Lower lobe of right lung (tissue), 2 donors: Measurements from ENCODE around the gene EBI3. TPM values are rescaled to one million over a fixed set of nuclear protein-coding genes. Genes with fewer than 3 reads are reported as not detected.

ENCODE experiments used
- ATAC-seq, 2 donors: fragments of 200-7000 bp; cut with Tn5 transposase; one replicate each; pipeline ENCODE4 v1.9.1; 2020 to 2022; ENCODE audit warnings: mild to moderate bottlenecking in 2 of 2, moderate library complexity in 2 of 2
- DNase-seq: peaks from one replicate; pipeline ENCODE4 v3.0.0-alpha.2; 2020
- H3K27ac ChIP-seq: fragments of 200-600 bp; one replicate; pipeline ENCODE4 v1.8.0; 2022
- H3K27me3 ChIP-seq: fragments of 200-600 bp; one replicate; pipeline ENCODE4 v1.8.0; 2022; ENCODE audit warnings: low read depth
- H3K36me3 ChIP-seq: fragments of 200-600 bp; one replicate; pipeline ENCODE4 v1.8.0; 2022; ENCODE audit warnings: mild to moderate bottlenecking
- H3K4me1 ChIP-seq: fragments of 200-600 bp; one replicate; pipeline ENCODE4 v1.8.0; 2022
- H3K4me3 ChIP-seq: fragments of 200-600 bp; one replicate; pipeline ENCODE4 v1.8.0; 2022; ENCODE audit warnings: mild to moderate bottlenecking
- H3K9me3 ChIP-seq: fragments of 200-600 bp; one replicate; pipeline ENCODE4 v1.8.0; 2022
- intact Hi-C: fragments of 100-400 bp; cut with DNase I; formaldehyde crosslinking; loops from one replicate; pipeline ENCODE4 v1.11.0; 2022
- total RNA-seq: library from RNA; stranded (reverse); fragmentation: NEBNext Ultra II Directional; extraction: Animal tissue kit (Norgen Biotek cat#: 25700); gene quantifications from one replicate; pipeline ENCODE4 v1.2.1, GENCODE V29; 2021
- TF ChIP-seq, protein P1 (sequence below): fragments of 200-600 bp; IDR thresholded peaks from one replicate; pipeline ENCODE4 v1.8.0; 2022; ENCODE audit warnings: antibody characterized with exemption, mild to moderate bottlenecking
- donor health status: DM: no; HTN: yes; CAD: no; lungs with severe emphysema.

Gene EBI3
- total RNA-seq, 1 donor from 2014 or later, result 1.7 TPM

DNA sequence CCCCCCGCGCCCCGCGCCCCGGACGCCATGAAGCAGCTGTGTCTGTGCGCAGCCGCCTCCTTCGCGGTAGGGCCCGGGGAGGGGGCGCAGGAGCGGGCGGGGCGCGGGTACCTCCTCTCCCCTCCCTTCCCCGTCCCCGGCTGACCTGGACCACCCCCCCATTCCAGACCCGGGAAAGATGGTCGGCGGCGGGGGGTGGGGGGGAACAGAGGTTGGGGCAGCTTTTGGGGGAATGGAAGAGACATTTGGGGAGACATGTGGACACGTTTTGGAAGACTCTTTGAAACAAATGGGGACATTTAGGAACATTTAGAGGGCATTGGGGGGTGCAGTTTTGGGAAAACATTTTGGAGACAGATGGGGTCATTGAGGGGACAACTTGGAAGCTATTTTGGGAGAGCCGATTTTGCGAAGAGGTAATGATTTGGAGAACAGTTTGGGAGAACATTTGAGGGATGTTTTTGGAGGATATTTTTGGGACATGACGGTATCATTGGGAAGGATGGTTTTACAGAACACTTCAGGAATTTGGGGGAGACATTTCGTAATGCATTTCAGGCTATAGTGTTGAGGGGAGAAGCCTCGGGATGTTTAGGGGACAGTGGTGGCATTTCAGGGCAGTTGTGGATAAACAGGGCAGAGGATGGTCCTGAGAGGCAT is 30.7 kb upstream of the EBI3 start:
- Histone ChIP-seq H3K27ac (no peak overlapping the region), H3K27me3 (peaks cover 63% of the 10 kb centered on the region), H3K4me1 (no peaks in the 10 kb centered on the region), H3K4me3 (no peak overlapping the region), H3K36me3 (no peaks in the 10 kb centered on the region), H3K9me3 (no peaks in the 10 kb centered on the region)
- TF ChIP-seq, protein P1, sequence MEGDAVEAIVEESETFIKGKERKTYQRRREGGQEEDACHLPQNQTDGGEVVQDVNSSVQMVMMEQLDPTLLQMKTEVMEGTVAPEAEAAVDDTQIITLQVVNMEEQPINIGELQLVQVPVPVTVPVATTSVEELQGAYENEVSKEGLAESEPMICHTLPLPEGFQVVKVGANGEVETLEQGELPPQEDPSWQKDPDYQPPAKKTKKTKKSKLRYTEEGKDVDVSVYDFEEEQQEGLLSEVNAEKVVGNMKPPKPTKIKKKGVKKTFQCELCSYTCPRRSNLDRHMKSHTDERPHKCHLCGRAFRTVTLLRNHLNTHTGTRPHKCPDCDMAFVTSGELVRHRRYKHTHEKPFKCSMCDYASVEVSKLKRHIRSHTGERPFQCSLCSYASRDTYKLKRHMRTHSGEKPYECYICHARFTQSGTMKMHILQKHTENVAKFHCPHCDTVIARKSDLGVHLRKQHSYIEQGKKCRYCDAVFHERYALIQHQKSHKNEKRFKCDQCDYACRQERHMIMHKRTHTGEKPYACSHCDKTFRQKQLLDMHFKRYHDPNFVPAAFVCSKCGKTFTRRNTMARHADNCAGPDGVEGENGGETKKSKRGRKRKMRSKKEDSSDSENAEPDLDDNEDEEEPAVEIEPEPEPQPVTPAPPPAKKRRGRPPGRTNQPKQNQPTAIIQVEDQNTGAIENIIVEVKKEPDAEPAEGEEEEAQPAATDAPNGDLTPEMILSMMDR, result no peak
- intact Hi-C loops, result no loop called here
- ATAC-seq, result no peak
- DNase-seq, result no peak

DNA sequence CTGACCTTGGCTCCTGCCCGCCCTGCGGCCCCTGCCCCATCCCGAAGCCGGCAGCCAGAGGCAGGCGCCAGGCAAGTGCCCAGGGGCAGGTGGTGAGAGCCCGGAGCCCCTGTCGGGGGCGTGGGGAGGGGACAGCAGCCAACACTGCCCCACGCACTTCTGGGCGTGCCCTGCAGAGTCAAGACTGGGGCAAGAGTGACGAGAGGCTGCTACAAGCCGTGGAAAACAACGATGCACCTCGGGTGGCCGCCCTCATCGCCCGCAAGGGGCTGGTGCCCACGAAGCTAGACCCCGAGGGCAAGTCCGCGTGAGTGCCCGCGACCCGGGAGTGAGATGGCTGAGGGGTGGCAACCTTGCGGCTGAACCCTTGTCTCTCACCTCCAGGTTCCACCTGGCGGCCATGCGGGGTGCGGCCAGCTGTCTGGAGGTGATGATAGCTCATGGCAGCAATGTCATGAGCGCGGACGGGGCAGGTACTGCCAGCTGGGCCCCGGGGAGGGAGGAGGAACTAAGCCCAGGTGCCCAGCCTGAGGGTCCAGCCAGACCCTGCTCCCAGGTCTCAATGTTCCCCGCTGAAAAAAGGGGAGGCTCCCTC is 29.5 kb upstream of the EBI3 start:
- H3K9me3 ChIP-seq, result no peaks in the 10 kb centered on the region
- intact Hi-C loops, result no loop called here
- no peak overlapping the region for H3K4me3 ChIP-seq
- H3K36me3 ChIP-seq, result no peaks in the 10 kb centered on the region
- peaks cover 55% of the 10 kb centered on the region for H3K27me3 ChIP-seq
- DNase-seq, result no peak
- H3K27ac ChIP-seq, result no peak overlapping the region
- no peaks in the 10 kb centered on the region for H3K4me1 ChIP-seq
- TF ChIP-seq, protein P1, result no peak
- ATAC-seq, result no peak

DNA sequence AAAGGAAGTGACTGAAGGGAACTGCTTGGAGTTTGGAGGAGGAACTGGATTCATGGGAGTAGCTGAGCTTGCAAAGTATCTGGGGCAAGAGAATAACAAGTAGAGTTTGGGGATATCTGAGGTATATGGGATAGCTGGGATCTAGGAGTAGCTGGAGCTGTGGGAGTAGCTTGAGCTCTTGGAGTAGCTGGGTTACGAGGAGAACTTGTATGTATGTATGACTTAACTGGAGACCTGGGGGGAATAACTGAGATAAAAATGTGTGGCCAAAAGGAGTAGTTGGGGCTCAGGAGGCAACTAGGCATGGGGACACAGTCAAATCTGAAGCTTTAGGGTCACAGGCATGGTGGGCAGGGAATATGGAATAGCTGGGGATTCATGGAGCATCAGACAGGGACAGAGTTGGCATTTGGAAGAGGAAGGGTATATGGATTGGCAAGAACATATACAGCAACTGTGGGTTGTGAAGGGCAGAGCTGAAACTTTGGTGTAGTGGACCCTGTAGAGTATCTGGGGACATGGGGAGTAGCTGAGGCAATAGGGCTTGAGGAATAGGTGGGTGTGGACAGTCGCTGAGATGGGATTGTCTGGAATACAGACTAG is 28.3 kb upstream of the EBI3 start:
- H3K27me3 ChIP-seq, result peaks cover 42% of the 10 kb centered on the region
- DNase-seq, result no peak
- no peaks in the 10 kb centered on the region for H3K36me3 ChIP-seq
- no peaks in the 10 kb centered on the region for H3K4me1 ChIP-seq
- H3K4me3 ChIP-seq, result no peak overlapping the region
- TF ChIP-seq, protein P1, result no peak
- no peak for ATAC-seq
- intact Hi-C loops, result no loop called here
- no peak overlapping the region for H3K27ac ChIP-seq
- no peaks in the 10 kb centered on the region for H3K9me3 ChIP-seq

DNA sequence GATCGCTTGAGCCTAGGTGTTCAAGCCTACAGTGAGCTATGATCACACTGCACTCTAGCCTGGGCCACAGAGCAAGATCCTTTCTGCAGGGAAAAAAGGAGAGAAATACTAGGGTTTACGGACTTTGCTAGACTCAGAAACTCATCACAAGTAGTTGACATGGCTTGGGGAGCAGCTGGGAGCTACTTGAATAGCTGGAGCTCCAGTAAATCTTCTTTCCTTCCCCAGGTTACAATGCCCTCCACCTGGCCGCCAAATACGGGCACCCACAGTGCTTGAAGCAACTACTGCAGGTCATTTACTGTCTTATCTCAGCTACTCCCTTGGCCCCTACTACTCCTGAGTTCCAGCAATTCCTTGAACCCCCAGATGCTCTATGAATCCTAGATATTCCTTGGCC is 27.5 kb upstream of the EBI3 start:
- H3K36me3 ChIP-seq, result no peaks in the 10 kb centered on the region
- H3K4me1 ChIP-seq, result no peaks in the 10 kb centered on the region
- TF ChIP-seq, protein P1, result no peak
- H3K4me3 ChIP-seq, result no peak overlapping the region
- intact Hi-C loops, result no loop called here
- ATAC-seq (no peak), DNase-seq (no peak)
- H3K27ac ChIP-seq, result no peak overlapping the region
- H3K27me3 ChIP-seq, result peaks cover 35% of the 10 kb centered on the region
- no peaks in the 10 kb centered on the region for H3K9me3 ChIP-seq

DNA sequence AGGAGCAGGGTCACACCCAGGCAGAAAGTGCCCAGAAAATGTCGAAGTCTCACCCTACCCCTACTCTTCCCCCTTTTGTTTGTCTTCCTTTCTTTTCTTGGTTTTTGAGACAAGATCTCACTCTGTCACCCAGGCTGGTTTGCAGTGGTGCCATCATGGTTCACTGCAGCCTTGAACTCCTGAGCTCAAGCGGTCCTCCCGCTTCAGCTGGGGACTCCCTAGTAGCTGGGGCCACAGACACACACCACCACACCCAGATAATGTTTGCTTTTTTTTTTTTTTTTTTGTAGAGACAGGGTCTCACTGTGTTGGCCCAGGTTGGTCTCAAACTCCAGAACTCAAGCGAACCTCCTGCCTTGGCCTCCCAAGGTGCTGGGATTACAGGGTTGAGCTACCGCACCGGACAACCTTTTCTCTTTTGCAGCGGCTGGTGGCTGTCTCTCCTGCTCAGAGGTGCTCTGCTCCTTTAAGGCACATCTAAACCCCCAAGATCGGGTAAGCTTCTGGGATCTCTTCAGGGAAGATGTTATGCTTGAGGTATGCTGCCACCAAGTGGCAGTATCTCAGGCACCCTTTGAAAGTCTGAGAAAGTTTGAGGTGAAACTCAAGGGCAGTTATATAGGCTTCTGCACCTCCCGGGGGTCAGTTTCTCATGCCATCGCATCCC is 22.4 kb upstream of the EBI3 start:
- H3K9me3 ChIP-seq, result no peaks in the 10 kb centered on the region
- H3K4me1 ChIP-seq, result no peaks in the 10 kb centered on the region
- H3K27ac ChIP-seq, result no peak overlapping the region
- H3K4me3 ChIP-seq, result no peak overlapping the region
- DNase-seq, result no peak
- intact Hi-C loops, result no loop called here
- TF ChIP-seq, protein P1, result no peak
- peaks cover 6% of the 10 kb centered on the region for H3K27me3 ChIP-seq
- H3K36me3 ChIP-seq, result no peaks in the 10 kb centered on the region
- no peak for ATAC-seq
